ENCODE results near the gene PGD.
A peak's percentile ranks its signal among the peaks of the same experiment; 100 is the strongest.

PGD gene

DNA sequence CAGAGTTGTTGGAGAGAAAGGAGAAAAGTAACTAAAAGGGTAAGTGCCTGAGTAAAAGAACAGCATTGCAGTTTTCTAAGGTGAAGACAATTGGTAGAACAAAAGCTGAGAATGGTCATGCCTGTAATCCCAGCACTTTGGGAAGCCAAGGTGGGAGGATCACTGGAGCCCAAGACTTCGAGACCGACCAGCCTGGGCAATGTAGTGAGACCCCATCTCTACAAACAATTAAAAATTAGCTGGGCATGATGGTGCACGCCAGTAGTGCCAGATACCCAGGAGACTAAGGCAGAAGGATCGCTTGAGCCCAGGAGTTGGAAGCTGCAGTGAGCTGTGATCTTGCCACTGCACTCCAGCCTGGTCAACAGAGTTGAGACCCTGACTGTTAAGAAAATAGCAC lies 15.2 kb upstream of the PGD start:
- H3K4me3 ChIP-seq (ENCODE audit: low read length) = no peak overlapping the region
- no peaks in the 10 kb centered on the region for H3K27me3 ChIP-seq (ENCODE audit: control insufficient read depth, insufficient read depth, low read length)
- no peak overlapping the region for H3K9ac ChIP-seq (ENCODE audit: low read length)
- no peaks in the 10 kb centered on the region for H3K36me3 ChIP-seq (ENCODE audit: control insufficient read depth, insufficient read depth, low read length)
- H3K27ac ChIP-seq (ENCODE audit: low read depth, low read length) = no peak overlapping the region
- H3K4me1 ChIP-seq (ENCODE audit: control insufficient read depth, insufficient read depth, low read length) = peaks cover 8% of the 10 kb centered on the region

DNA sequence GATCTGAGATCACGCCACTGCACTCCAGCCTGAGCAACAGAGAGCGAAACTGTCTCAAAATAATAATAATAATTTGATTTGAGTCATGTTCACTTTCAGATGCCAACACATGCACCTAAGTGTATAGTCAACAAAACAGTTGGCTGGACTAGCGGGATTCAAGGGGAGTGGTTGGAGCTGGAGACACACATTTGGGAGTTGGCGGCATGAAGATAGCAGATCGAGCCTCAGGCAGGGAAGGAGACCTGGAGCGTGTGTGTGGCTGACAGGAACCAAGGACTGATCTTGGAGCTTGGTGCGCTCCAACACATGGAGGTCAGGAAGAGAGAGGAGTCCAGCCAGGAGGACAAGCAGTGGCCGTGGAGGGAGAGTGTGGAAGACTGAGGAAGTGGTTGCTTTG lies 14.6 kb upstream of the PGD start:
- no peaks in the 10 kb centered on the region for H3K27me3 ChIP-seq (ENCODE audit: control insufficient read depth, insufficient read depth, low read length)
- no peak overlapping the region for H3K27ac ChIP-seq (ENCODE audit: low read depth, low read length)
- no peak overlapping the region for H3K4me3 ChIP-seq (ENCODE audit: low read length)
- H3K9ac ChIP-seq (ENCODE audit: low read length) = no peak overlapping the region
- peaks cover 8% of the 10 kb centered on the region for H3K4me1 ChIP-seq (ENCODE audit: control insufficient read depth, insufficient read depth, low read length)
- H3K36me3 ChIP-seq (ENCODE audit: control insufficient read depth, insufficient read depth, low read length) = no peaks in the 10 kb centered on the region

DNA sequence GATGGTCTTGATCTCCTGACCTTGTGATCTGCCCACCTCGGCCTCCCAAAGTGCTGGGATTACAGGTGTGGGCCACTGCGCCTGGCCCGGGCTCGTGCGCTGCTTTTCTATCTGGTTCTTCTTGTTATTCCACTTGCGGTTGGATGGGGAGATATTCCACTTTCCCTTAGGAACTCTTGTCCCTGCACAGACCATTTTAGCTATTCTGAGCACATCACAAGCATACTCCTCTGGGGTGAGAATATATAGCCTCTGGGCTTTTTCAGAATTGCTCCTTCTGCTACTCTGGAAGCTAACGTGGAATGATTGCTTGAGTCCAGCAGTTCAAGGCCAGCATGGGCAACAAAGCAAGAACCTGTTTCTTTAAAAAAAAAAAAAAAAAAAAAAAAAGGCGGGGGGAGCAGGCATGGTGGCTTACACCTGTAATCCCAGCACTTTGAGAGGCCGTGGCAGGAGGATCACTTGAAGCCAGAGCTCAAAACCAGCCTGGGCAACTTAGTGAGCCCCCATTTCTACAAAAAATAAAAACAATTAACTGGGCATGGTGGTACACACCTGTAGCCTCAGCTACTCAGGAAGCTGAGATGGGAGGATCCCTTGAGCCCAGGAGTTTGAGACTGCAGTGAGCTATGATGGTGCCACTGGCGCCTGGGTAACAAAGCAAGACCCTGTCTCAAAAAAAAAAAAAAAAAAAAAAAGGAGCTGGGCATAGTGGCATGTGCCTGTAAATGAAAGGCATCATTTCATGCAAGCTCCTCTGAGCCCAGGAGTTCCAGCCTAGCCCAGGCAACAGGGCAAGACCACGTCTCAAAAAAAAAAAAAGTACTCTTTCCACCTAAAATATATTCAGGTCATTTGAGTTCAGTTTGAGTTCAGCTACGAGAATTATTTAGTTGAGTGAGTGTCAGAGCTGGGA lies 11.8 kb upstream of the PGD start:
- no peak overlapping the region for H3K9ac ChIP-seq (ENCODE audit: low read length)
- no peak overlapping the region for H3K4me3 ChIP-seq (ENCODE audit: low read length)

DNA sequence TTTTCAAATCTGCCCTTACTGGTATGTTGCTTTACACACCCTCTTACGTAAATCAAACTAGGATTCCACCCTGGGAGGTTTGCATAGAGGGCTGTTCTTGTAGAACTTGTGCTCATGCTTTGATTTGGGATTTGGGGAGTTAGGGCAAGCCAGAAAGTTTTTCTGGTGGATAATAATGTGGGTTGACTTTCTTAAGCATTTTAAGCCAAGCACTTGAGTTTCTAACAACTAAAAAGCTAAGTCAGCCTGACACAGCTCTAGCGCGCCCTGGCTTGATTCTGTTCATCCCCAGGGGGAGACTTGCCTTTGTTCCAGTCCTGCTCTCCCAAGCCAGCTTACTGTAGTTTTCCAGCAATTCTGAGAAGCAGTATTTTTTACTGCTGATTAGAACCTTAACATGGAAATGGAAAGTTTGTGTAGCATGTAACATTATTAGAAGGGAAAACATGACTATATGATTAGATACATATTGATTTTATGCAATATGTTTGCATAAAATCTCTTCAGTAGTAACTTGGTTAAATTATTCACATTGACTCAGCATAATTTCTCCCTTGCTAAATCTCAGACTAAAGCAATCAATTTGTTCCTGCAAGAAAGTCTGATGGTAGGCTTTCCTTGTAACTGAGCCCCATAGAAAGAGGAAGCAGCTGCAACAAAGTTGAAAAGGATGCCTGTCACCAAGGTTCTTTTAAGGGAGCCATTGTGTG lies 11.0 kb upstream of the PGD start:
- Histone ChIP-seq H3K4me1 (ENCODE audit: control insufficient read depth, insufficient read depth, low read length) (peaks cover 8% of the 10 kb centered on the region), H3K9ac (ENCODE audit: low read length) (no peak overlapping the region), H3K27me3 (ENCODE audit: control insufficient read depth, insufficient read depth, low read length) (no peaks in the 10 kb centered on the region), H3K27ac (ENCODE audit: low read depth, low read length) (peak overlapping the region; percentile 73), H3K4me3 (ENCODE audit: low read length) (no peak overlapping the region), H3K36me3 (ENCODE audit: control insufficient read depth, insufficient read depth, low read length) (no peaks in the 10 kb centered on the region)

More for the DNA sequence above, 11.8 kb upstream of the PGD start:
- Histone ChIP-seq H3K4me1 (ENCODE audit: control insufficient read depth, insufficient read depth, low read length) (peaks cover 8% of the 10 kb centered on the region), H3K36me3 (ENCODE audit: control insufficient read depth, insufficient read depth, low read length) (no peaks in the 10 kb centered on the region), H3K27me3 (ENCODE audit: control insufficient read depth, insufficient read depth, low read length) (no peaks in the 10 kb centered on the region), H3K27ac (ENCODE audit: low read depth, low read length) (peak overlapping the region; percentile 73)

DNA sequence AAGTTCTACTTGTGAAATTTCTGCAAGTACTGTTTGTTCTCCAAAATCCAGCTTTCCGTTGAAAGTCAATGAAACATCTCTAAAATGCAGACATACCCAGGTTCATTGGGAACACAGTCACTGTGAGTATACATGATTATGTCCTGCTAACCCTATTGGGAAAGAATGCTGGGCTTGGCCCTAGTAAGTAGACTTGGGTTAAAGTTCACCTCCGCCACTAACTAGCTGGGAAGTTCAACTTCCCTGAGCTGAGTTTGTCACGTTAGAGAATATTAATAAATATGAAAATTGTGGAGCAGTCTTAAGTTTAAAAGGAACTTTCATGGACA lies 10.5 kb upstream of the PGD start:
- no peak overlapping the region for H3K4me3 ChIP-seq (ENCODE audit: low read length)
- peak overlapping the region; percentile 73 for H3K27ac ChIP-seq (ENCODE audit: low read depth, low read length)
- no peak overlapping the region for H3K9ac ChIP-seq (ENCODE audit: low read length)
- no peaks in the 10 kb centered on the region for H3K36me3 ChIP-seq (ENCODE audit: control insufficient read depth, insufficient read depth, low read length)
- peaks cover 8% of the 10 kb centered on the region for H3K4me1 ChIP-seq (ENCODE audit: control insufficient read depth, insufficient read depth, low read length)
- H3K27me3 ChIP-seq (ENCODE audit: control insufficient read depth, insufficient read depth, low read length) = no peaks in the 10 kb centered on the region

DNA sequence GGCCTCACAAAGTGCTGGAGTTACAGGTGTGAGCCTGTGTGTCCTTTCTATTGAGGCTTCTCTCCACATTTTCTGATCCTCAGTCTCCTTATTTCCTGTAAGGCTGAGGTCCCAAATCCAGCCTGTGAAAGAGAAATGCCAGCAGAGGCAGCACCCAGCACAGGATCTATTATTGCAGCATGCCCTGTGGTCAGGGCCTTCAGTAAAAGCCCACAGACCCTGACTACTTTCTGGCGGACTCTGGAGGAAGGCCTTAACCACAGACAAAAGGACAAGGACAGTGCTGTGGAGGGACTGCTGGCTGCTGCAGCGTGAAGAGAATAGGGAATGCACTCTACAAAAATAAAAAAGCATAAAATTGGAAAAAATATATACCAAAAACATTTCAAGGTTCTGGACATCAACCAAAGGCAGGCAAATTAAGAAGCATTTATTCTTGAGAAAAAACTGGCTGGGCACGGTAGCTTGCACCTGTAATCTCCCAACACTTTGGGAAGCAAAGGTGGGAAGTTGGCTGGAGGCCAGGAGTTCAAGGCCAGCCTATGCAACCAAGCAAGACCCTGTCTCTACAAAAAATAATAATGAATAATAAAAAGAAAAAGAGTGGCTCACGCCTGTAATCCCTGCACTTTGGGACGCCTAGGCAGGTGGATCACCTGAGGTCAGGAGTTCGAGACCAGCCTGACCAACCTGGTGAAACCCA lies 9.4 kb upstream of the PGD start:
- Histone ChIP-seq H3K27ac (ENCODE audit: low read depth, low read length) (no peak overlapping the region), H3K36me3 (ENCODE audit: control insufficient read depth, insufficient read depth, low read length) (no peaks in the 10 kb centered on the region), H3K27me3 (ENCODE audit: control insufficient read depth, insufficient read depth, low read length) (no peaks in the 10 kb centered on the region), H3K4me1 (ENCODE audit: control insufficient read depth, insufficient read depth, low read length) (peaks cover 8% of the 10 kb centered on the region), H3K4me3 (ENCODE audit: low read length) (no peak overlapping the region), H3K9ac (ENCODE audit: low read length) (no peak overlapping the region)

DNA sequence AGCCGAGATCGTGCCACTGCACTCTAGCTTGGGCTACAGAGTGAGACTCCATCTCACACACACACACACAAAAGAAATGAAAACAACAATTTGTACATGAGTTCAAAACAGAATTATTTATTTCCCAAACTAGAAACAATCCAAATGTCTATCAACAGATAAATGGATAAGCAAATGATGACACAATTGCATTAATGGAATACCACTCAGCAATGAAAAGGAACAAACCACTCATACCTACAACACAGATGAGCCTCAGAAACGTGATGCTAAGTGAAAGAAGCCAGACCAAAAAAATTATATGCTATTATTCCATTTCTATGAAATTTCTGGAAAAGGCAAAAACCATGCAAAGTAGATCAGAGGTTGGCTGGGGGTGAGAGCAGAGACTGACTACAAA lies 2.0 kb upstream of the PGD start:
- H3K36me3 ChIP-seq (ENCODE audit: control insufficient read depth, insufficient read depth, low read length) = no peaks in the 10 kb centered on the region
- no peak overlapping the region for H3K4me3 ChIP-seq (ENCODE audit: low read length)
- no peak overlapping the region for H3K9ac ChIP-seq (ENCODE audit: low read length)
- H3K27me3 ChIP-seq (ENCODE audit: control insufficient read depth, insufficient read depth, low read length) = no peaks in the 10 kb centered on the region
- H3K27ac ChIP-seq (ENCODE audit: low read depth, low read length) = no peak overlapping the region
- peaks cover 6% of the 10 kb centered on the region for H3K4me1 ChIP-seq (ENCODE audit: control insufficient read depth, insufficient read depth, low read length)

DNA sequence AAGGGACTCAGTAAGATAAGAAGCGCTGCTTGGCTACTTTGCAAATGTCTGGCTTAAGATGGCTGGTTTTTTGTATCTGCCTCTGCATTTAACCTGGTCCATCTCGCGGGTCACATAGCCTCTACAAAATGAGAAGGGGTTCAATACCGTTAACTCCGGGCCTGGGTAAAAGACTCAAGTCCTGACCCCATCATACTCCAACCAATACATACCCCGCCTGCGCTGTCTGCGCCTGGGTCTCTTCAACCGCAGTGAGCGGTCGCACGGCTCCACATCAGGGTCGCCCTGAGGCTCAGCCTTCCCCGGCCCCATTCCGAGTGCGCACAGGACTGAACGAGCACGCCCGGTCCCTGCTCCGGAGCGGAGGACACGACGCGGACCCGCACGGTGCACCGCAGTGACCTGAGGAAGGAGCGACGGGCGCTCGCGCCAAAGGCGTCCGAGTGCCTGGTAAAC lies 558 bp upstream of the PGD start:
- no peak overlapping the region for H3K9ac ChIP-seq (ENCODE audit: low read length)

DNA sequence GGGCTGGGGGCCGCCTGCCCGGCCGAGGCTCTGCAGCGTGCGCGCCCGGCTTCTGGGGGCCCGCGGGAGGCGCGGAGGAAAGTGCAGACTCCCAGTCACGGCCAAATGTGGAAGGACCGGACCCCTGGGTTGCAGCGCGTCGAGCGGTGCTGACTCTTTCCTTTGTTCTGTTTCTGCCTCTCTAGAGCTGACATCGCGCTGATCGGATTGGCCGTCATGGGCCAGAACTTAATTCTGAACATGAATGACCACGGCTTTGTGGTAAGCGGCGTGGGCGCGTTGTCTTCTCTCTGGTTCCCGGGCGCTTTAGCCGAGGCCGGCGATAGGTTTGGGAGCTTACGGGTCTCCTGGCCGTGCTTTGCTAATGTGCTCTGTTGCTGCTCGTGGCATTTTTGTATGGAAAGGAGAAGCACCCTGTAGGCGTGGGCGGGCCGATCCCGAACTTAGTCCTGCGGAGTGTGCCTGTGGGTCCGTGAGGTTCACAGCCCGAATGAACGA lies 629 bp downstream of the PGD start:
- H3K9ac ChIP-seq (ENCODE audit: low read length) = no peak overlapping the region
- peaks cover 6% of the 10 kb centered on the region for H3K4me1 ChIP-seq (ENCODE audit: control insufficient read depth, insufficient read depth, low read length)
- peaks cover 15% of the 10 kb centered on the region for H3K36me3 ChIP-seq (ENCODE audit: control insufficient read depth, insufficient read depth, low read length)
- H3K4me3 ChIP-seq (ENCODE audit: low read length) = peak overlapping the region; percentile 77
- H3K27ac ChIP-seq (ENCODE audit: low read depth, low read length) = no peak overlapping the region
- no peaks in the 10 kb centered on the region for H3K27me3 ChIP-seq (ENCODE audit: control insufficient read depth, insufficient read depth, low read length)

More for the DNA sequence above, 558 bp upstream of the PGD start:
- Histone ChIP-seq H3K27ac (ENCODE audit: low read depth, low read length) (no peak overlapping the region), H3K4me3 (ENCODE audit: low read length) (peak overlapping the region; percentile 73), H3K4me1 (ENCODE audit: control insufficient read depth, insufficient read depth, low read length) (peaks cover 6% of the 10 kb centered on the region), H3K36me3 (ENCODE audit: control insufficient read depth, insufficient read depth, low read length) (peaks cover 4% of the 10 kb centered on the region), H3K27me3 (ENCODE audit: control insufficient read depth, insufficient read depth, low read length) (no peaks in the 10 kb centered on the region)

DNA sequence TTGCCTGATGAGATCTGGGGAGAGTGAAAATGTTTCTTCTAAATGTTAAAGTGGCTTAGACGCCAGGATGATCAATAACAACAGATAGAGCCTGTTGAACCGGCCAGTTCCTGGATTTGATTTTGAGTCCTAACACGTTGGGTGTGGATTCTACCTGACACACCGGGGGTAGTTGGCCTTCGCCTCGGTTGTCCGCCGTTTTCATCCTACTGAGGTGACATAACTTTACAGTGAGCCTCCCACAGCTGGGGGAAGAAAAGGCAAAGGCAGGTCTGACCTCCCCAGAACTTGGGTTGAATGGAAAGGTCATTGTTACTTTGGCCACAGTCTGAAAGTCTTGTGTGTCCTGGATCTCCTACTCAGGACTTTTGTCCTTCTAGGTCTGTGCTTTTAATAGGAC lies 1.1 kb downstream of the PGD start:
- Histone ChIP-seq H3K27me3 (ENCODE audit: control insufficient read depth, insufficient read depth, low read length) (no peaks in the 10 kb centered on the region), H3K36me3 (ENCODE audit: control insufficient read depth, insufficient read depth, low read length) (peaks cover 18% of the 10 kb centered on the region), H3K27ac (ENCODE audit: low read depth, low read length) (no peak overlapping the region), H3K9ac (ENCODE audit: low read length) (no peak overlapping the region), H3K4me3 (ENCODE audit: low read length) (peak overlapping the region; percentile 77), H3K4me1 (ENCODE audit: control insufficient read depth, insufficient read depth, low read length) (peaks cover 6% of the 10 kb centered on the region)

DNA sequence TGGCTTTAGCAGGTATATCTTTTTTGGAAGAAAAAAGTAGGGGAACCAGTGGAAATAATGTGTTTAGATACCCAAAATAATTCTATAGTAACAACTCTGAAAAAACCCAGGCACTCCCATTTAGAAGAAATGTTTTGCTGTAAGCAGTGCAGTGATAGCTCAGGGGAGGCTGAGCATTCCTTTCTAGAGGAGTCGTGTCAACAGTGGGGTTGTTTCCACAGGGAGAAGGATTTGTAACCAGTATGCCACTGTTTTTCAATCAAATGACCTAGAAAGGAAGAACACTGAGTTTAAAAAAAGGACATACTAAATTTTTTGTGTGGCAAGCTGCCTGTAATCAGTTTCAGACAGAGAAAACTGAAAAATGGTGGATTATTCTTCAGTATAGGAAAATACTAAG lies 2.4 kb downstream of the PGD start:
- Histone ChIP-seq H3K9ac (ENCODE audit: low read length) (no peak overlapping the region), H3K36me3 (ENCODE audit: control insufficient read depth, insufficient read depth, low read length) (peaks cover 19% of the 10 kb centered on the region), H3K27ac (ENCODE audit: low read depth, low read length) (no peak overlapping the region)

DNA sequence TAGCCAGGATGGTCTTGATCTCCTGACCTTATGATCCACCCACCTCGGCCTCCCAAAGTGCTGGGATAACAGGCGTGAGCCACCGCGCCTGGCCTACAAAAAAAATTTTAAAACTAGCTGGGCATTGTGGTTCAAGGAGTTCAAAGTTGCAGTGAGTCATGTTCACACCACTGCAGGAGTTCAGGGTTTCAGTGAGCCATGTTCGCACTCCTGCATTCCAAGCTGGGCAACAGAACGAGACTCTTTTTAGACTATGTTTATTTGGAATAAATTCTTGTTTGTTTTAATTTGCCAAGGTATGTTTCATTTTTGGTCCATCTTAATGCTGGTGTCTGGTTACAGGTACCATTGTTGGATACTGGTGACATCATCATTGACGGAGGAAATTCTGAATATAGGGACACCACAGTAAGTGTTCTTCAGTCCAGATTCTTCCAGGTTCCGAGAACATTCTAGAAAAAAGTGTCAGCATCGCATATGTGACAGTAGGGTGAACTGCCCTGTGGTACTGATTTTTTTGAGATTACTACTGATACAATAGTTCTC lies 3.9 kb downstream of the PGD start:
- peaks cover 6% of the 10 kb centered on the region for H3K4me1 ChIP-seq (ENCODE audit: control insufficient read depth, insufficient read depth, low read length)
- H3K36me3 ChIP-seq (ENCODE audit: control insufficient read depth, insufficient read depth, low read length) = peaks cover 29% of the 10 kb centered on the region
- H3K4me3 ChIP-seq (ENCODE audit: low read length) = no peak overlapping the region
- no peaks in the 10 kb centered on the region for H3K27me3 ChIP-seq (ENCODE audit: control insufficient read depth, insufficient read depth, low read length)
- H3K27ac ChIP-seq (ENCODE audit: low read depth, low read length) = no peak overlapping the region
- no peak overlapping the region for H3K9ac ChIP-seq (ENCODE audit: low read length)

More for the DNA sequence above, 2.4 kb downstream of the PGD start:
- Histone ChIP-seq H3K4me1 (ENCODE audit: control insufficient read depth, insufficient read depth, low read length) (peaks cover 6% of the 10 kb centered on the region), H3K4me3 (ENCODE audit: low read length) (no peak overlapping the region), H3K27me3 (ENCODE audit: control insufficient read depth, insufficient read depth, low read length) (no peaks in the 10 kb centered on the region)
